Measurements from ENCODE around the gene UBASH3A.

The UBASH3A gene

GRCh38 chr21:42441963-42442362 lies 38.3 kb downstream of the UBASH3A start:
- no peaks in the 10 kb centered on the region for H3K36me3 Mint-ChIP-seq (ENCODE audit: low read depth)
- no peaks in the 10 kb centered on the region for H3K4me1 Mint-ChIP-seq
- DNase-seq, result no peak
- no peak overlapping the region for H3K27ac Mint-ChIP-seq
- peaks cover 14% of the 10 kb centered on the region for H3K27me3 Mint-ChIP-seq (ENCODE audit: low read depth, poor library complexity)
- no peaks in the 10 kb centered on the region for H3K9me3 Mint-ChIP-seq
- TF ChIP-seq, protein P1, sequence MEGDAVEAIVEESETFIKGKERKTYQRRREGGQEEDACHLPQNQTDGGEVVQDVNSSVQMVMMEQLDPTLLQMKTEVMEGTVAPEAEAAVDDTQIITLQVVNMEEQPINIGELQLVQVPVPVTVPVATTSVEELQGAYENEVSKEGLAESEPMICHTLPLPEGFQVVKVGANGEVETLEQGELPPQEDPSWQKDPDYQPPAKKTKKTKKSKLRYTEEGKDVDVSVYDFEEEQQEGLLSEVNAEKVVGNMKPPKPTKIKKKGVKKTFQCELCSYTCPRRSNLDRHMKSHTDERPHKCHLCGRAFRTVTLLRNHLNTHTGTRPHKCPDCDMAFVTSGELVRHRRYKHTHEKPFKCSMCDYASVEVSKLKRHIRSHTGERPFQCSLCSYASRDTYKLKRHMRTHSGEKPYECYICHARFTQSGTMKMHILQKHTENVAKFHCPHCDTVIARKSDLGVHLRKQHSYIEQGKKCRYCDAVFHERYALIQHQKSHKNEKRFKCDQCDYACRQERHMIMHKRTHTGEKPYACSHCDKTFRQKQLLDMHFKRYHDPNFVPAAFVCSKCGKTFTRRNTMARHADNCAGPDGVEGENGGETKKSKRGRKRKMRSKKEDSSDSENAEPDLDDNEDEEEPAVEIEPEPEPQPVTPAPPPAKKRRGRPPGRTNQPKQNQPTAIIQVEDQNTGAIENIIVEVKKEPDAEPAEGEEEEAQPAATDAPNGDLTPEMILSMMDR (IDR thresholded peaks at IDR 0.05), result no peak
- no peak overlapping the region for H3K4me3 Mint-ChIP-seq

- H3K9me3 Mint-ChIP-seq, result no peaks in the 10 kb centered on the region
- peaks cover 10% of the 10 kb centered on the region for H3K27me3 Mint-ChIP-seq (ENCODE audit: low read depth, poor library complexity)
- H3K4me1 Mint-ChIP-seq, result no peaks in the 10 kb centered on the region
- H3K27ac Mint-ChIP-seq, result no peak overlapping the region
- no peak for DNase-seq
- TF ChIP-seq, protein P1 (IDR thresholded peaks at IDR 0.05), result no peak
- H3K4me3 Mint-ChIP-seq, result no peak overlapping the region
- no peaks in the 10 kb centered on the region for H3K36me3 Mint-ChIP-seq (ENCODE audit: low read depth)
Observed at GRCh38 chr21:42443181-42443785, 39.6 kb downstream of the UBASH3A start.

- Mint-ChIP-seq H3K4me1 (no peaks in the 10 kb centered on the region), H3K4me3 (no peak overlapping the region), H3K9me3 (no peaks in the 10 kb centered on the region), H3K27ac (no peak overlapping the region), H3K27me3 (ENCODE audit: low read depth, poor library complexity) (peaks cover 6% of the 10 kb centered on the region), H3K36me3 (ENCODE audit: low read depth) (no peaks in the 10 kb centered on the region)
- TF ChIP-seq, protein P1 (IDR thresholded peaks at IDR 0.05), result no peak
- DNase-seq, result no peak
Observed at GRCh38 chr21:42443876-42444744, 40.4 kb downstream of the UBASH3A start.

DNA sequence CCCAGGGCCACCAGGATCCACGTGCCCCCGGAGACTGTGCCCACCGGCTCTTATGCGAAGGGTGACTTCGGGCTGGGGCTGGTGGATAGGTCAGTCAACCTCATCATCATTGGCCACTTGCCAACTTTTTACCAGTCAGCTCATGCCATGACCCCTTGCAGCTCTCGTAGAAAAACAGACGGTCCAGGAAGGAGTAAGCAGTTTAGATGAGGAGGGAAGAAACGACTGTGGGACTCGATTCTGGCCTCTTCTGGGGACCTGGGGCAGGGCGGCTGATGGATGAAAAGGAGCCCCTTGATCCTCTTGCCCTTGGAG lies 41.0 kb downstream of the UBASH3A start:
- no peaks in the 10 kb centered on the region for H3K36me3 Mint-ChIP-seq (ENCODE audit: low read depth)
- TF ChIP-seq, protein P1 (IDR thresholded peaks at IDR 0.05), result no peak
- H3K27ac Mint-ChIP-seq, result no peak overlapping the region
- H3K4me1 Mint-ChIP-seq, result peaks cover 1% of the 10 kb centered on the region
- no peak for DNase-seq
- no peaks in the 10 kb centered on the region for H3K9me3 Mint-ChIP-seq
- H3K27me3 Mint-ChIP-seq (ENCODE audit: low read depth, poor library complexity), result peaks cover 3% of the 10 kb centered on the region
- H3K4me3 Mint-ChIP-seq, result no peak overlapping the region

DNA sequence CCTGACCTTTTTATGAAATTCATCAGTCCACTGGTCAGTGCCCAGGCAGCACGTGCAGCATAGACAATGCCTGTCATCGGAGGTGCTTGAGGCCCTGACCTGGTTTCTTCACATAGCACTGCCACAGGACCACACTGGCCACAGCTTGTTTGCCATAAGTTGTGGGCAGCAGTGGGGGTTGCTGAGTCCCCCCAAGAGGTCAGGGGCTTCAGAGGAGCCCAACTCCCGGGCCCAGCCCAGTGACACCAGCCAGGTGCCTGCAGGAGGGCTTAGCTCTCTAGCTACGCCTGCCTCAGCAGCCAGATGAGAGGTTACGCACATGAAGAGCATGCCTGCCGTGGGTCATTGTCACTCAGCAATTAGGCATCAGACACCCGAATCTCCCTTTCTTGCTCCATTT lies 41.6 kb downstream of the UBASH3A start:
- H3K36me3 Mint-ChIP-seq (ENCODE audit: low read depth), result no peaks in the 10 kb centered on the region
- peaks cover 3% of the 10 kb centered on the region for H3K27me3 Mint-ChIP-seq (ENCODE audit: low read depth, poor library complexity)
- TF ChIP-seq, protein P1 (IDR thresholded peaks at IDR 0.05), result no peak
- H3K4me1 Mint-ChIP-seq, result peaks cover 7% of the 10 kb centered on the region
- no peak overlapping the region for H3K4me3 Mint-ChIP-seq
- DNase-seq, result no peak
- H3K9me3 Mint-ChIP-seq, result no peaks in the 10 kb centered on the region
- no peak overlapping the region for H3K27ac Mint-ChIP-seq

DNA sequence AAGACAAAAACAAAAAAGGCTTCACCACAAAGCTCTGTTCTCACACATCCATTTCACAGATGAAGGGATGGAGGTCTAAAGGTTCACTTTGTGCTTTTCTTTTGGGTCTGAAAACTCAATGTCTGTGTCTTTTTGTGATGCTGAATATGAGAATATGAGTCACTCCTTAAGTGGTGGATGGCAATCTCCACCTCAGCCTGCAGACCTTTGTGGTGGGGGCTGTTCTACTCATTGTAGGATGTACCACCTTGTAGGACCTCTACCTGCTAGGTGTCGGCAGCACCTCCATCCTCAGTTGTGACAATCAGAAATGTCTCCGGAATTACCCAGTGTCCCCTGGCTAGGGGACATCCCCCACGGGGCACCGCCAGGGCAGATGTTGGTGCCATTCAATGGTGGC lies 42.8 kb downstream of the UBASH3A start:
- no peaks in the 10 kb centered on the region for H3K36me3 Mint-ChIP-seq (ENCODE audit: low read depth)

More for the DNA sequence above, 42.8 kb downstream of the UBASH3A start:
- DNase-seq, result no peak
- H3K27ac Mint-ChIP-seq, result no peak overlapping the region
- peaks cover 3% of the 10 kb centered on the region for H3K27me3 Mint-ChIP-seq (ENCODE audit: low read depth, poor library complexity)
- H3K9me3 Mint-ChIP-seq, result no peaks in the 10 kb centered on the region
- no peak overlapping the region for H3K4me3 Mint-ChIP-seq
- TF ChIP-seq, protein P1 (IDR thresholded peaks at IDR 0.05), result no peak
- peaks cover 7% of the 10 kb centered on the region for H3K4me1 Mint-ChIP-seq

Data from nephron progenitor cell (in vitro differentiated cells).